HEK293 (cell line): ENCODE results near the gene ARMC7.
"Not testable (repeated sequence)": the region's sequence is repeated elsewhere in the genome, so short reads cannot be mapped to it uniquely, and the experiment has no call there.

Experiments used
- CTCF ChIP-seq: fragments of 450-650 bp; formaldehyde crosslinking; IDR thresholded peaks from 2 replicates; pipeline ENCODE4 v1.5.1; 2016; ENCODE audit warnings: missing biosample characterization, missing genetic modification characterization
- PBX3 ChIP-seq: sonication (generic); formaldehyde crosslinking; IDR thresholded peaks from 2 replicates; pipeline ENCODE4 v1.8.1; 2022; ENCODE audit warnings: mild to moderate bottlenecking, moderate library complexity, missing genetic modification reagents
- YY1 ChIP-seq: fragments of 450-650 bp; formaldehyde crosslinking; IDR thresholded peaks from 2 replicates; pipeline ENCODE4 v1.5.1; 2018; ENCODE audit warnings: missing biosample characterization, missing genetic modification characterization
- ZNF112 ChIP-seq: fragments of 450-650 bp; formaldehyde crosslinking; IDR thresholded peaks from 2 replicates; pipeline ENCODE4 v1.5.0; 2017; ENCODE audit warnings: missing biosample characterization, missing genetic modification characterization
- ZNF184 ChIP-seq: fragments of 450-650 bp; IDR thresholded peaks from 2 replicates; pipeline ENCODE4 v1.5.1; 2018; ENCODE audit warnings: missing biosample characterization, mild to moderate bottlenecking, missing genetic modification characterization
- ZNF223 ChIP-seq: fragments of 450-650 bp; formaldehyde crosslinking; IDR thresholded peaks from 2 replicates; pipeline ENCODE4 v1.5.1; 2016; ENCODE audit warnings: missing biosample characterization, missing genetic modification characterization
- ZNF785 ChIP-seq: fragments of 450-650 bp; formaldehyde crosslinking; IDR thresholded peaks from 2 replicates; pipeline ENCODE4 v1.5.1; 2016; ENCODE audit warnings: missing biosample characterization, missing genetic modification characterization
- ZSCAN5A ChIP-seq: fragments of 450-650 bp; formaldehyde crosslinking; IDR thresholded peaks from 2 replicates; pipeline ENCODE4 v1.5.1; 2016; ENCODE audit warnings: missing biosample characterization, missing genetic modification characterization

- TF ChIP-seq CTCF (tag by site-specific recombination); ZNF112 (tag by site-specific recombination); YY1 (tag by site-specific recombination); ZNF223 (tag by site-specific recombination); PBX3 (CRISPR knock-in tag); ZNF184 (tag by site-specific recombination); ZNF785 (tag by site-specific recombination); ZSCAN5A (tag by site-specific recombination): not testable (repeated sequence)
These were observed 24.0 kb downstream of the ARMC7 start for GRCh38 chr17:75133607-75134347.
